IMR-90 (cell line): ENCODE results near the gene CLEC16A. TPM values are rescaled to one million over a fixed set of nuclear protein-coding genes. Genes with fewer than 3 reads are reported as not detected.
A peak's percentile ranks its signal among the peaks of the same experiment; 100 is the strongest.

Source experiments
- ATAC-seq: fragments of 200-7000 bp; cut with Tn5 transposase; 2 replicates; pipeline ENCODE4 v1.9.1; 2020; ENCODE audit warnings: low read depth, mild to moderate bottlenecking, moderate library complexity
- BruUV-seq: library from RNA; stranded (reverse); fragments of 400-500 nt; replicated peaks from 2 replicates; lab custom pipeline; 2021; lab: Mats Ljungman, UMichigan
- CTCF ChIA-PET: fragments of 300-600 bp; formaldehyde crosslinking; extraction: SDS; loops from one replicate; lab custom pipeline; 2021; ENCODE audit warnings: antibody characterized with exemption; lab: Yijun Ruan, JAX
- POLR2A ChIA-PET: fragments of 300-600 bp; sonication (Branson Sonifier 250); formaldehyde crosslinking; loops from one replicate; lab custom pipeline; 2022; ENCODE audit warnings: antibody characterized with exemption; ENCODE audit not compliant: unreplicated experiment; lab: Charles Lee
- DNase-seq: peaks from one replicate; pipeline ENCODE4 v3.0.0; 2013
- H2AFZ ChIP-seq: replicated peaks from 2 replicates; pipeline ENCODE3; 2013; ENCODE audit warnings: low read length, mild to moderate bottlenecking; ENCODE audit not compliant: poor library complexity
- H2AK5ac ChIP-seq: 2 replicates; pipeline ENCODE4 v1.6.1; 2013; ENCODE audit warnings: low read depth, low read length, inconsistent platforms
- H2AK9ac ChIP-seq: replicated peaks from 2 replicates; pipeline ENCODE3; 2013; ENCODE audit warnings: mild to moderate bottlenecking, low read depth, low read length, moderate library complexity; ENCODE audit not compliant: poor library complexity
- H2BK120ac ChIP-seq: 2 replicates; pipeline ENCODE4 v1.6.1; 2013; ENCODE audit warnings: low read depth, low read length, inconsistent platforms
- H2BK15ac ChIP-seq: 3 replicates; pipeline ENCODE4 v1.6.1; 2013; ENCODE audit warnings: low read depth, low read length, inconsistent platforms
- H2BK20ac ChIP-seq: 2 replicates; pipeline ENCODE4 v1.6.1; 2013; ENCODE audit warnings: low read depth, mild to moderate bottlenecking, inconsistent platforms, low read length, moderate library complexity
- H2BK5ac ChIP-seq: 2 replicates; pipeline ENCODE4 v1.6.1; 2013; ENCODE audit warnings: mild to moderate bottlenecking, low read depth, low read length, inconsistent platforms; ENCODE audit not compliant: poor library complexity, severe bottlenecking
- H3K14ac ChIP-seq: replicated peaks from 2 replicates; pipeline ENCODE4 v1.6.1; 2013; ENCODE audit warnings: low read depth, low read length, inconsistent platforms
- H3K18ac ChIP-seq: 2 replicates; pipeline ENCODE4 v1.6.1; 2013; ENCODE audit warnings: low read depth, low read length, control low read depth
- H3K23ac ChIP-seq: 2 replicates; pipeline ENCODE4 v1.6.1; 2013; ENCODE audit warnings: low read depth, low read length, inconsistent platforms
- H3K27ac ChIP-seq: 2 replicates; pipeline ENCODE4 v1.5.1; 2013; ENCODE audit warnings: mild to moderate bottlenecking, control low read depth, low read length; ENCODE audit not compliant: insufficient read depth
- H3K27me3 ChIP-seq: 2 replicates; pipeline ENCODE4 v1.6.1; 2013; ENCODE audit warnings: low read length; ENCODE audit not compliant: control insufficient read depth, insufficient read depth
- H3K36me3 ChIP-seq: 2 replicates; pipeline ENCODE4 v1.6.1; 2013; ENCODE audit warnings: low read length, mixed read lengths; ENCODE audit not compliant: control insufficient read depth, insufficient read depth
- H3K4ac ChIP-seq: 2 replicates; pipeline ENCODE4 v1.6.1; 2013; ENCODE audit warnings: low read depth, low read length, inconsistent platforms
- H3K4me1 ChIP-seq: 2 replicates; pipeline ENCODE4 v1.6.1; 2013; ENCODE audit warnings: low read length, mixed read lengths; ENCODE audit not compliant: control insufficient read depth, insufficient read depth
- H3K4me2 ChIP-seq: 2 replicates; pipeline ENCODE4 v1.6.1; 2013; ENCODE audit warnings: low read depth, mild to moderate bottlenecking, control low read depth, low read length, moderate library complexity
- H3K4me3 ChIP-seq: 2 replicates; pipeline ENCODE4 v1.5.1; 2013; ENCODE audit warnings: low read depth, mild to moderate bottlenecking, control low read depth, low read length, moderate library complexity; ENCODE audit not compliant: insufficient read depth
- H3K56ac ChIP-seq: 2 replicates; pipeline ENCODE4 v1.6.1; 2013; ENCODE audit warnings: low read length, inconsistent platforms; ENCODE audit not compliant: insufficient read depth; ENCODE audit errors: extremely low read depth
- H3K79me1 ChIP-seq, 2 experiments: 2 replicates each; pipeline ENCODE4 v1.6.1; 2013; ENCODE audit warnings: low read length in 2 of 2, inconsistent platforms in 1 of 2, low read depth in 1 of 2
- H3K9ac ChIP-seq: 2 replicates; pipeline ENCODE4 v1.6.1; 2013; ENCODE audit warnings: low read depth, low read length, control low read depth
- H3K9me1 ChIP-seq: 2 replicates; pipeline ENCODE4 v1.6.1; 2013; ENCODE audit warnings: low read length, inconsistent platforms; ENCODE audit not compliant: insufficient read depth
- H3K9me3 ChIP-seq: 2 replicates; pipeline ENCODE4 v1.6.1; 2013; ENCODE audit warnings: low read length; ENCODE audit not compliant: control insufficient read depth, insufficient read depth
- H4K20me1 ChIP-seq: 2 replicates; pipeline ENCODE4 v1.6.1; 2013; ENCODE audit warnings: low read length, inconsistent platforms; ENCODE audit not compliant: insufficient read depth
- H4K5ac ChIP-seq: 2 replicates; pipeline ENCODE4 v1.6.1; 2013; ENCODE audit warnings: mild to moderate bottlenecking, low read depth, low read length, control low read depth
- H4K8ac ChIP-seq, 2 experiments: 2 replicates each; pipeline ENCODE4 v1.6.1; 2013; ENCODE audit warnings: low read depth in 2 of 2, low read length in 2 of 2, control low read depth in 1 of 2, inconsistent platforms in 1 of 2
- H4K91ac ChIP-seq: 2 replicates; pipeline ENCODE4 v1.6.1; 2013; ENCODE audit warnings: low read depth, low read length, inconsistent platforms; ENCODE audit not compliant: insufficient read depth
- BHLHE40 ChIP-seq: fragments of 150-350 bp; IDR thresholded peaks from 2 replicates; pipeline ENCODE4 v1.6.1; 2016; ENCODE audit warnings: mild to moderate bottlenecking, low read depth, low read length
- CEBPB ChIP-seq: IDR thresholded peaks from 2 replicates; pipeline ENCODE4 v1.6.1; 2012; ENCODE audit warnings: low read depth, low read length, improper control_type of control experiment
- CHD1 ChIP-seq: IDR thresholded peaks from 2 replicates; pipeline ENCODE4 v1.6.1; 2012; ENCODE audit warnings: low read depth, low read length, improper control_type of control experiment
- CTCF ChIP-seq: conservative IDR thresholded peaks from 2 replicates; pipeline ENCODE4 v1.5.1; 2012; ENCODE audit warnings: mild to moderate bottlenecking, low read depth, low read length, improper control_type of control experiment
- ELK1 ChIP-seq: fragments of 150-350 bp; IDR thresholded peaks from 2 replicates; pipeline ENCODE4 v1.6.1; 2016; ENCODE audit warnings: low read depth, mild to moderate bottlenecking, low read length, moderate library complexity, borderline replicate concordance
- FOS ChIP-seq: fragments of 150-350 bp; IDR thresholded peaks from 2 replicates; pipeline ENCODE4 v1.6.1; 2016; ENCODE audit warnings: low read depth, low read length
- MAFK ChIP-seq: IDR thresholded peaks from 2 replicates; pipeline ENCODE4 v1.6.1; 2012; ENCODE audit warnings: low read depth, low read length, improper control_type of control experiment
- MAZ ChIP-seq: IDR thresholded peaks from 2 replicates; pipeline ENCODE4 v1.6.1; 2012; ENCODE audit warnings: low read depth, mild to moderate bottlenecking, low read length, improper control_type of control experiment, moderate library complexity, borderline replicate concordance
- MXI1 ChIP-seq: IDR thresholded peaks from 2 replicates; pipeline ENCODE4 v1.6.1; 2012; ENCODE audit warnings: low read depth, mild to moderate bottlenecking, low read length, moderate library complexity, borderline replicate concordance
- NFE2L2 ChIP-seq: fragments of 150-350 bp; IDR thresholded peaks from 2 replicates; pipeline ENCODE4 v1.6.1; 2016; ENCODE audit warnings: low read depth, mild to moderate bottlenecking, low read length
- POLR2A ChIP-seq: IDR thresholded peaks from 2 replicates; pipeline ENCODE4 v1.6.1; 2012; ENCODE audit warnings: mild to moderate bottlenecking, low read depth, low read length
- RAD21 ChIP-seq: IDR thresholded peaks from 2 replicates; pipeline ENCODE4 v1.6.1; 2012; ENCODE audit warnings: low read length, improper control_type of control experiment
- RCOR1 ChIP-seq: IDR thresholded peaks from 2 replicates; pipeline ENCODE4 v1.6.1; 2012; ENCODE audit warnings: mild to moderate bottlenecking, low read length, improper control_type of control experiment; ENCODE audit not compliant: insufficient replicate concordance
- RFX5 ChIP-seq: IDR thresholded peaks from 2 replicates; pipeline ENCODE4 v1.8.0; 2012; ENCODE audit warnings: low read depth, mild to moderate bottlenecking, low read length, moderate library complexity
- SMC3 ChIP-seq: fragments of 150-350 bp; IDR thresholded peaks from 2 replicates; pipeline ENCODE4 v1.6.1; 2016; ENCODE audit warnings: low read depth, mild to moderate bottlenecking, antibody characterized with exemption, low read length, moderate library complexity
- USF2 ChIP-seq: fragments of 150-350 bp; IDR thresholded peaks from 2 replicates; pipeline ENCODE4 v1.6.1; 2017; ENCODE audit warnings: mild to moderate bottlenecking, antibody characterized with exemption, low read length, low read depth
- WGBS, 2 experiments: methylation state at CpG; one replicate each; pipeline versions ENCODE4 v1.1.5 to v1.1.7; 2013; ENCODE audit warnings: missing lambda C conversion rate in 2 of 2; ENCODE audit not compliant: insufficient read length in 1 of 2; ENCODE audit errors: extremely low coverage in 2 of 2; 5-methylcytosine and 5-hydroxymethylcytosine counted together
- dilution Hi-C: fragments of 300-500 bp; cut with HindIII; formaldehyde crosslinking; loops from one replicate; pipeline ENCODE4 v1.14.3; 2018; ENCODE audit warnings: low sequenced_read_pairs; ENCODE audit not compliant: unreplicated experiment
- in situ Hi-C: fragments of 300-500 bp; cut with MboI; formaldehyde crosslinking; loops from 3 replicates; pipeline ENCODE4 v1.14.3; 2019; ENCODE audit warnings: low sequenced_read_pairs, inconsistent platforms, mixed read lengths
- intact Hi-C: fragments of 100-400 bp; cut with micrococcal nuclease; formaldehyde crosslinking; loops from 2 replicates; pipeline ENCODE4 v1.10.0; 2022
- polyA plus RNA-seq, 3 experiments: library from polyadenylated mRNA; depleted of rRNA; stranded (reverse); fragments of >200 nt; gene quantifications; 2 replicates each; pipeline ENCODE4 v1.2.3, GENCODE V29; 2012; ENCODE audit warnings: low replicate concordance in 1 of 3
- total RNA-seq: library from RNA; depleted of rRNA; stranded (reverse); fragments of >200 nt; gene quantifications from 2 replicates; pipeline ENCODE4 v1.2.3, GENCODE V29; 2012

CLEC16A gene
- total and polyA plus RNA-seq, 2 of the 4 experiments (the other 2 are of a cell fraction) = 15.9 to 16.5 TPM

DNA sequence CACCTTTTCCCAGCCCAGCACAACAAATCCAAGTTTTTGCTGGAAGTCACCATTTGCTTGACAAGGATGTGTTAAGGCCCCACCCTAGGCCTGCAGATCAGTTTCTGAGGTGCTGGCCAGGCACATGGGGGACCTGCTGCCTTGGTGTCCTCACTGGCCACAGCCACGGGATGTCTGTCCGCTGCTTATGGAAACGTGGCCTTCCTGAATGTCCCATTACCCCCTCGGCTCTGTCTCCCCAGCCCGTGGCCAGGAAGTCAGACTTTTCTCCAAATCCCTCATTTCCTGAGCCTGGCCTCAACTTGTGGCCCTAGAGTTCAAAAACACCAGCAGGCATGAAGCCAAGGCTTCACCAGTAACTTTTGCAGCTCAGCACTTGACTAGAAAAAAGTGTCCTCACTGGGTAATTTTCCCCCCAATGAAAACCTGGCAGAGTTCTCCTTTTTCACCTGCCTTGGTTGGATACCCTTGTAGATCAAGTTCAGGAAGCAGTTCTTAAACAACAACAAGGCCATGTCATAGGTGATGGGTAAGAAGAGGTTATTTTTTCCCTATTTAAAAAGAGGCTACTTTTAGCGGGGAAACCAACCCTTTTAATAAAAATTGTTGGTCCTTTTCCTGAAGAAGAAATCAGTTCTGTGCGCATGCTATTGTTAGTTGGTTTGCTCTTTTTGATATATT is 230.9 kb downstream of the CLEC16A start:
- H2BK120ac ChIP-seq = no peak overlapping the region
- H4K91ac ChIP-seq = no peak overlapping the region
- H3K4ac ChIP-seq = no peak overlapping the region
- H2BK15ac ChIP-seq = no peak overlapping the region
- H3K56ac ChIP-seq = no peak overlapping the region
- TF ChIP-seq SMC3 (no peak), FOS (no peak), MAFK (no peak), CHD1 (no peak), NFE2L2 (no peak), USF2 (no peak), RFX5 (no peak), BHLHE40 (no peak), MAZ (no peak), CEBPB (no peak), RCOR1 (no peak), POLR2A (no peak), RAD21 (no peak), MXI1 (no peak), ELK1 (no peak), CTCF (no peak)
- peak overlapping the region; percentile 40 for H2AK9ac ChIP-seq
- no peak overlapping the region for H3K23ac ChIP-seq
- intact Hi-C loops (no loop called here), in situ Hi-C loops (no loop called here), dilution Hi-C loops (no loop called here)
- H4K20me1 ChIP-seq = no peaks in the 10 kb centered on the region
- no peak overlapping the region for H3K9ac ChIP-seq
- H3K27ac ChIP-seq = no peak overlapping the region
- POLR2A ChIA-PET = no interaction called here
- no peak overlapping the region for H2BK20ac ChIP-seq
- H3K79me1 ChIP-seq = no peaks in the 10 kb centered on the region
- peaks cover 7% of the 10 kb centered on the region for H3K36me3 ChIP-seq
- no peak overlapping the region for H2AFZ ChIP-seq
- H3K9me3 ChIP-seq = no peaks in the 10 kb centered on the region
- CTCF ChIA-PET = no interaction called here
- DNase-seq = no peak
- no peak overlapping the region for H4K5ac ChIP-seq
- no TSS peak for BruUV-seq
- no peak overlapping the region for H3K14ac ChIP-seq
- no peak for ATAC-seq
- no peak overlapping the region for H3K18ac ChIP-seq
- H3K9me1 ChIP-seq = peaks cover 7% of the 10 kb centered on the region
- WGBS, 2 experiments = 77% methylated on average over 3 of the region's 7 CpGs; no CpG with 5 or more reads in 1 of the 2 experiments
- H3K4me3 ChIP-seq = no peak overlapping the region
- no peaks in the 10 kb centered on the region for H3K27me3 ChIP-seq
- H4K8ac ChIP-seq = no peak overlapping the region
- H2BK5ac ChIP-seq = no peak overlapping the region
- H3K4me2 ChIP-seq = no peak overlapping the region
- H3K4me1 ChIP-seq = no peaks in the 10 kb centered on the region
- H2AK5ac ChIP-seq = no peak overlapping the region
